HFFc6 (cell line): ENCODE data around the gene EPHB1. TPM values are rescaled to one million over a fixed set of nuclear protein-coding genes. Genes with fewer than 3 reads are reported as not detected.

ENCODE experiments used
- DNase-seq: peaks from one replicate; pipeline ENCODE4 v3.0.0-alpha.2; 2018
- H3K27ac Mint-ChIP-seq: 2 replicates; pipeline ENCODE4 v1.8.0; 2020; ENCODE audit warnings: mild to moderate bottlenecking, mixed read lengths
- H3K27me3 Mint-ChIP-seq: 2 replicates; pipeline ENCODE4 v1.8.0; 2021; ENCODE audit warnings: mild to moderate bottlenecking, moderate library complexity, mixed read lengths; ENCODE audit not compliant: insufficient read depth
- H3K36me3 Mint-ChIP-seq: 2 replicates; pipeline ENCODE4 v1.8.0; 2021; ENCODE audit warnings: low read depth, mixed read lengths
- H3K4me1 Mint-ChIP-seq: 2 replicates; pipeline ENCODE4 v1.8.0; 2020; ENCODE audit warnings: low read depth, mixed read lengths
- H3K4me3 Mint-ChIP-seq: 2 replicates; pipeline ENCODE4 v1.8.0; 2020; ENCODE audit warnings: mild to moderate bottlenecking, moderate library complexity, mixed read lengths
- H3K9me3 Mint-ChIP-seq: 2 replicates; pipeline ENCODE4 v1.8.0; 2020; ENCODE audit warnings: mild to moderate bottlenecking, mixed read lengths
- CTCF ChIP-seq: fragments of 200-600 bp; sonication (generic); IDR thresholded peaks from 2 replicates; pipeline ENCODE4 v1.5.0; 2021; ENCODE audit warnings: antibody characterized with exemption, mild to moderate bottlenecking
- total RNA-seq, 6 experiments: library from RNA; stranded (reverse); fragmentation: NEBNext Ultra II Directional; extraction: Animal tissue kit (Norgen Biotek cat#: 25700); gene quantifications; 2 replicates in 1 of 6; 3 replicates in 5 of 6; pipeline ENCODE4 v1.2.3, GENCODE V29; 2021

Gene EPHB1
- total RNA-seq, 6 experiments from 2014 or later: 0.88 to 2.6 (median 1.0) TPM

GRCh38 chr3:135261214-135261775 is 466.2 kb downstream of the EPHB1 start:
- no peak overlapping the region for H3K27ac Mint-ChIP-seq
- no peak for DNase-seq
- TF ChIP-seq CTCF: no peak
- no peak overlapping the region for H3K4me3 Mint-ChIP-seq
- H3K27me3 Mint-ChIP-seq: peaks cover 7% of the 10 kb centered on the region
- H3K9me3 Mint-ChIP-seq: peaks cover 11% of the 10 kb centered on the region
- H3K36me3 Mint-ChIP-seq: 0 out of 2 replicates have a peak, but pooled peaks cover 4% of the 10 kb centered on the region
- H3K4me1 Mint-ChIP-seq: no peaks in the 10 kb centered on the region

GRCh38 chr3:135261916-135262315 is 466.9 kb downstream of the EPHB1 start:
- no peak overlapping the region for H3K27ac Mint-ChIP-seq
- 0 out of 2 replicates have a peak, but pooled peaks cover 4% of the 10 kb centered on the region for H3K36me3 Mint-ChIP-seq
- no peak overlapping the region for H3K4me3 Mint-ChIP-seq
- H3K4me1 Mint-ChIP-seq: no peaks in the 10 kb centered on the region
- DNase-seq: no peak
- H3K9me3 Mint-ChIP-seq: peaks cover 11% of the 10 kb centered on the region
- H3K27me3 Mint-ChIP-seq: peaks cover 7% of the 10 kb centered on the region
- TF ChIP-seq CTCF: no peak

- TF ChIP-seq CTCF: no peak
- H3K36me3 Mint-ChIP-seq: 0 out of 2 replicates have a peak, but pooled peaks cover 4% of the 10 kb centered on the region
- no peak overlapping the region for H3K4me3 Mint-ChIP-seq
- DNase-seq: no peak
- peaks cover 11% of the 10 kb centered on the region for H3K9me3 Mint-ChIP-seq
- no peaks in the 10 kb centered on the region for H3K4me1 Mint-ChIP-seq
- no peak overlapping the region for H3K27ac Mint-ChIP-seq
- H3K27me3 Mint-ChIP-seq: peaks cover 7% of the 10 kb centered on the region
Observed at GRCh38 chr3:135262441-135262840, 467.4 kb downstream of the EPHB1 start.

- TF ChIP-seq CTCF: no peak
- Mint-ChIP-seq H3K36me3 (0 out of 2 replicates have a peak, but pooled peaks cover 4% of the 10 kb centered on the region), H3K27ac (no peak overlapping the region), H3K4me3 (no peak overlapping the region), H3K27me3 (peaks cover 8% of the 10 kb centered on the region), H3K4me1 (no peaks in the 10 kb centered on the region), H3K9me3 (peaks cover 12% of the 10 kb centered on the region)
- no peak for DNase-seq
Observed at GRCh38 chr3:135263331-135263730, 468.3 kb downstream of the EPHB1 start.

GRCh38 chr3:135267487-135267886 is 472.4 kb downstream of the EPHB1 start:
- Mint-ChIP-seq H3K4me1 (no peaks in the 10 kb centered on the region), H3K27ac (no peak overlapping the region), H3K36me3 (no peaks in the 10 kb centered on the region), H3K9me3 (peaks cover 12% of the 10 kb centered on the region; the same call in 1 of the 2 replicates), H3K4me3 (no peak overlapping the region), H3K27me3 (peaks cover 10% of the 10 kb centered on the region)
- TF ChIP-seq CTCF: no peak
- no peak for DNase-seq
